HG03196 (cell line): ENCODE data around the gene FBXO48.

ENCODE experiments used
- ATAC-seq: cut with Tn5 transposase; IDR thresholded peaks from one replicate; pipeline ENCODE4 v1.9.1; 2021; ENCODE audit not compliant: unreplicated experiment

The FBXO48 gene

GRCh38 chr2:68414876-68415275 is 52.2 kb downstream of the FBXO48 start:
- no peak for ATAC-seq

GRCh38 chr2:68414452-68414851 is 52.6 kb downstream of the FBXO48 start:
- no peak for ATAC-seq

GRCh38 chr2:68413466-68413865 is 53.6 kb downstream of the FBXO48 start:
- no peak for ATAC-seq

- peak; percentile 36 for ATAC-seq
Measured at GRCh38 chr2:68412127-68412819, 54.8 kb downstream of the FBXO48 start.

GRCh38 chr2:68411397-68412126 is 55.5 kb downstream of the FBXO48 start:
- peak; percentile 91 for ATAC-seq
